Eye (tissue), 1 donor: ENCODE results near the gene SPOCK2.

Source experiments
- DNase-seq: peaks from one replicate; pipeline ENCODE4 v3.0.0-alpha.2; 2015

Gene SPOCK2

GRCh38 chr10:72086466-72087391 lies 1.6 kb downstream of the SPOCK2 start:
- DNase-seq = peak; percentile 33

GRCh38 chr10:72085864-72086465 lies 2.4 kb downstream of the SPOCK2 start:
- no peak for DNase-seq

DNA sequence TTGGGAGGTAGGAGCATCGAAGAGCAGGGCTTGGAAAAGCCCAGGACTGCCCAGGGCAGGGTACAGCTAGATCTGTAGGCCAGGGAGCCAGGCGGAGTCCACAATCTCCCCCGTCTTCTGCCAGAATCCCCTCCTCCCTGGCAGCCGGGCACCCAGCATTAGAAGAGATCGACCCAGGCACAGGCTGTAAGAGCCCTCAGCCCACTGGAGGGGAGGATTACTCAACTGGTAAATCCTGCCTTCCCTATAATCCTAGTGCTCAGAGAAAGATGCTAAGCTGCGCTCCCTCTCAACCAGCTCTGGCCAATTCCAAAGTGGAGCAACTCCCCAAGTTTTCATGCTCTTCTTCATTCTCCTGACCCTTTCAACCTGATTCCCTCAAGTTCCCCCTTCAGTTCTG lies 3.2 kb downstream of the SPOCK2 start:
- no peak for DNase-seq

GRCh38 chr10:72083790-72084459 lies 4.4 kb downstream of the SPOCK2 start:
- DNase-seq = no peak

DNA sequence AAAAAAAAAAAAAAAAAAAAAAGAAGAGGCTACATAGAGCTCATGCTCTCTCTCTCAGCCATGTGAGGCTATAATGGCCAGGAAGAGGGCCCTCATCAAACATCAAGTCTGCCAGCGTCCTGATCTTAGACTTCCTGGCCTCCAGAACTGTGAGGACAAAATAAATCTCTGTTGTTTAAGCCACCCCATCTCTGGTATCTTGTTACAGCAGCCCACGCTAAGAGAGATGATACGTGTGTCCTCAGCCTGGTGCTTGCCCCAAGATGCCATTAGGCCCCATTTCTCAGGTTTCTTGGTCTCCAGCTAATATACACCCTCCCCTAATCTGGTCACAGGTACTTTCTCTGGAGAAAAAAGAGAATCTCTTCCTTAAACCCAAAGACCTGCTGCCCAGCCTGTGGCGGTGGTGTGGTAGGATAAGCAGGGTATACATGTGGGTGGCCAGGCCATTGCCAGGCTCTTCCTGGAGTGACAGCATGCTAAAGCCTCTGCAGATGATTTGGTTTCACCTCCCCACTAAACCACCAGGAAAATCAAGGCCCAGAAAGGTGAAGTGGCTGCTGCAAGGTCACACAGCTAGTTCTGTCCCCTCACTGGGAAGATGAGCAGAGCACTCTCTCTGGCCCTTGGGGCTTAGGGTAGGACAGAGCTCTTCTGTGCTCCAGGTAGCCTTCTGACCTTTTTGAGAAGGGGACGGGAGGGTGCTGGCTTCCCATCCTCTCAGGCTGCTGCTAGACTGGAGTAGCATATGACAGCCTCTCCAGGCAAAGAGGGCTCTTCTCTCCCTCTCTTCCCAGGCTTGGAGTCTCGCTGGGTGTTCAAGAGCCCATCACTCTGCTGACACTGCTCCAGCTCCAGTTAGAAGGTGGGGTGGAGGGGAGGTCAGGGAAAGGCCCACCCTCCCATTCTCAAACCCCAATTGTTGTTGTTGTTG lies 5.2 kb downstream of the SPOCK2 start:
- no peak for DNase-seq

DNA sequence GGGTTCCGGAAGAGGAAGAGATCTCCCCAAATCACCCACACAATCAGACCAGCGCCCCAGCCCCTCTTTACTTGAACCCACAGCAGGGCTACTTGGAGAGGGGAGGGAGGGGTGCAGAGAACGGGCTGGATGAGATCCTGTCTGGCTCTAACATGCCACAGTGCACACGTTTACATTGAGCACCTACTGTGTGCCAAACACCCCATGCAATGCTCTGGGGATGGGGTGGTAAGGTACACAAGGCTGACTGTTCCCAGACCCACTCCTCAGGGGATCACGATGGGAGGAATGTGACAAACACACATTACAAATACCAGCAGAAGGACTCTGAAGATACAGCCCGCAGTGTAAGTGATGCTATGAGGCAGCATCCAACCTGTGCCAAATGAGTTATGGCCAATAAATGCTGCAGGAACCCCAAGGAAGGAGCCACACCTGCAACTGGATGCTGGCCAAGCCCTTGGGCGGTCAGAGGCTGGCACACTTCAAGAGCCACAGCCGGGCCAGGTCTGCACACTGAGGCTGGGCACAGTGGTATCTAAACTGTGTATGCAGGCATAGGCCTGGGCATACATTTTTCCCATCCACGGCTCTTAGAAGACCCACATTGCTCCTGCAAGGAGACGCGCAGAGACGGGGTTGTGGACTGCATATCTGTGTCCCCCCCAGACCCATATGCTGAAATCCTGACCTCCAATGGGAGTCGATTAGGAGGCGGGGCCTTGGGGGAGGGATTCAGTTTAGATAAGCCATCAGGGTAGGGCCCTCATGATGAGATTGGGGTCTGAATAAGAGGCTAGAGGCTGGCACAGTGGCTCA lies 6.4 kb downstream of the SPOCK2 start:
- no peak for DNase-seq

- DNase-seq = no peak
Measured at GRCh38 chr10:72081210-72081609, 7.1 kb downstream of the SPOCK2 start.

- DNase-seq = no peak
Measured at GRCh38 chr10:72080042-72080975, 8.0 kb downstream of the SPOCK2 start.

DNA sequence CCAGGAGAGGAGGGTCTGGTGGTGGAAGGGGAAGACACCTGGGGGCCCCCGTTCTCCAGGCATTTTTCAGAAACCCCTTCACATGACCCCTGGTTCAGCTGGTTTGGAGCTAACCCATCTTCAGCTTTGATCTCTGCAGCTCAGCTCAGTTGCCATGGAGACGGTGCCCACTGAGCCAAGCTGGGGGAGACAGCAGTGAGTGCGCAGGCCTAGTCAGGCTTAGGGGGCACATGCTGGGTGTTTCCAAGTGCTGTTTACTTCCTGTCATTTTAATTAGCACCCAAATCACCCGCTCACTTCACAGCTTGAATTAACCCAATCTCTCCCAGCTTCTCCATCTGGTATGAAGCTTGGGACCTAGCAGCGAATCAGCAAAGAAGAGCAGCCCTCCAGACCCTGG lies 9.0 kb downstream of the SPOCK2 start:
- peak; percentile 80 for DNase-seq

DNA sequence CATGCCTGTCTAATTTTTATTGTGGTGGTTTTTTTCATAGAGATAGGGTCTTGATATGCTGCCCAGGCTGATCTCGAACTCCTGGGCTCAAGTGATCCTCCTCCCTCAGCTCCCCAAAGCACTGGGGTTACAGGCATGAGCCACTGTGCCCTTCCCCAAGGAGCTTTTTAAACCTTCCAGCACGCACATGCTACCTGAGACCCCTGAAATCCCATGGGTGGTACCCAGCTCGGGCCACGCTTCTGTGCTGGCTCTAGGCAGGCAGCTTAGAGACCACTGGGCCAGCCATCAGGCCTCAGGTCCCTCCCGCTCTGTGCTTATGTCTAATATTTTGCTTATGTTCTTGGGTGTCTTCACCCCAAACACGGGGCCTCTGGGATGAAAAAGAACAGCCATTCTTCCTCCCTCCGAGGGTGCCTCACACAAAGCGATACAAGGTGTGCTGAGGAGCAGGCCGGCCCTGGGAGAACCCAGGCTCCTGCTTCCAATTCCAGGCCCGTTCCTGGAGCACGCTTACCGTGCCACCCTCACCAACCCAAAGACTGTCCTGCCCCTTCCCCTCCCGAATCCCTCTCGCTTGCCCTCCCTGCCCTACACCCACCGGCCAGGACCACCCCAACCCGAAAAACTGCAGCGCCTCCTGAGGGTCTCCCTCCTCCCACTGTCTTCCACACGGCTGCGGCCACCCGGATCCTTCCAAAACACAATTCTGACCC lies 10.9 kb downstream of the SPOCK2 start:
- DNase-seq = no peak

DNA sequence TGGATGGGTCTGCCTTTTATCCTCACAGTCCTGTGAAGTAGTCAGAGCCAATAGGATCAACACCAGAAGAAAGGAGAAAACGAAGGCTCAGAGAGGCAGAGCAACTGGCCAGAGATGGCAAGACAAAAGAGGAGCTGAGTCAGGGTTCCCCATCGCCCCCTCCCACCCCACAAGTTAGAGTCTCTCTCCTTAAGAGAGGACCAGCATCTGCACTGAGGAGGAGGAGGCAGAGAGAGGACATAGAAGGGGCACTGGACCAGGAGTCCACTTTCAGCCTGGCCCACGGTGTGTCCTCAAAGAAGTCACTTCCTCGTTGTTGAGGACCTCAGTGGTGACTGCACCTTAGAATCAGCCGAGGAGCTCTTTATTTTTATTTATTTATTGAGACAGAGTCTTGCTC lies 11.6 kb downstream of the SPOCK2 start:
- DNase-seq = no peak

- DNase-seq = no peak
Measured at GRCh38 chr10:72075376-72076115, 12.8 kb downstream of the SPOCK2 start.

- DNase-seq = no peak
Measured at GRCh38 chr10:72074574-72075375, 13.6 kb downstream of the SPOCK2 start.

DNA sequence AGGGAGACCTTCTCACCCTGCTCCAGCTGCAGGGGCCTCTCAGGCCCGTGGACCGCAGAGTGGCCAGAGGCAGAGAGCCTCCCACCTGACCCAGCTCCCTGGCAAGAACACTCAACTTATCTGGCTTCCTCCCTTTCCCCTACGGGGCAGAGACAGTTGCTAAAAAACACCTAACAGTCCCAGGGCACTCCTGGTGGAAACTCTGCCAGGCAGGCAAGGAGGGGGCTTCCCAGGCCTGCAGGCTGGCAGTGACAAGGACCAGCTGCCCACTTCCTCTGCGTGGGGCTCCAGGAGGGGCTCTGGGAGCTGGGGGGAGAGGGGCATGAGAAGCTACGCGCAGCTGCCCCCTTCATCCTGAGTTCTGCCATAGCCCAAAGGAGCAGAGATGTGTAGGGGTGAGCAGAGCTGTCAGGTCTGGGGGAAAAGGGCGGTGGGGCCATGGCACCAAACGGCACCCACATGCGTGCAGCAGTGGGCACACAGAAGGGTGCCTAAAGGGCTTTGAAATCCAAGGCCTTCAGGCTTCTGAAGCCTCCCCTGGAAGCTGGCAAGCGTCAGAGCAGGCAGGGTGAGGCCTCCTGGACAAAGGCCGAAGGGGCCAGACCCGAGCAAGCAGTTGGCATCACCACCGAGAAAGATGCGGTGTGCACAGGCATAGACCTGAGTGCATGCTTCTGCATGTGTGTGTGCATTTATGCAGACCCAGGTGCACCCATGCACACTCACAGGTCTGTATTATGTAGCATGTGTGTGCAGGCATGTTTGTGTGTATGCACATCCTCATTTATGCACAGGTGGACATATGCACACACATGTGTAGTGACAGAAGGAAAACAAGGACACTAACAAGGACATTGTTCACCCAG lies 14.4 kb downstream of the SPOCK2 start:
- no peak for DNase-seq

DNA sequence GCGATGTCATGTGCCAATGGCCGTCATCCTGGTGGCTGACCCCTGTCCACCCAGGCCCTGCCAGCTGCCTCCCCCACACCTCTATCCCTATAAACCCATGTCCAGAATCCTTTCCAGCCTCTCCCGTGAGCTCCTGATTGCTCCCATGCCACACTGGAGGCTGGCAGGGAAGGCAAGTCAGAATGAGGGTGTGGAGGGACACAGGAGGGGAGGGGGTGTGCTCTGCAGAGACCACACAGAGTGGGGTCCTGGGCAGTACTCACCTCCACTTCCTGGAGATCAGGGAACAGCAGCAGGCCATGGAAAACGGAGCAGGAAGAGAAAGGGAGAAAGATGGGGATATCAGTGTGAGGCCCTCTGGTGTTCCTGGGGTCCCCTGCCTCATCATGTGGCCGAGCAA lies 15.7 kb downstream of the SPOCK2 start:
- DNase-seq = no peak

- DNase-seq = no peak
Measured at GRCh38 chr10:72072046-72072445, 16.3 kb downstream of the SPOCK2 start.
